Neural progenitor cell (in vitro differentiated cells): ENCODE results near the gene C6orf132.
A peak's percentile ranks its signal among the peaks of the same experiment; 100 is the strongest.

Experiments
- CTCF ChIP-seq: fragments of 200-600 bp; sonication (generic); IDR thresholded peaks from 2 replicates; pipeline ENCODE4 v1.5.1; 2017; ENCODE audit warnings: antibody characterized with exemption, mild to moderate bottlenecking
- EZH2 ChIP-seq: fragments of 200-600 bp; sonication (generic); IDR thresholded peaks from 2 replicates; pipeline ENCODE4 v1.6.1; 2017; ENCODE audit warnings: antibody characterized with exemption, mild to moderate bottlenecking, moderate library complexity

- peak; percentile 46 for TF ChIP-seq CTCF
- TF ChIP-seq EZH2, result no peak
Observed at GRCh38 chr6:42095776-42096541, 46.5 kb downstream of the C6orf132 start.
